CD14-positive monocyte (primary cell): Measurements from ENCODE around the gene ARHGAP10. TPM values are rescaled to one million over a fixed set of nuclear protein-coding genes. Genes with fewer than 3 reads are reported as not detected.

Experiments
- DNase-seq, 3 donors: peaks; one replicate each; pipeline ENCODE4 v3.0.0-alpha.2; 2011 to 2022
- H2AFZ ChIP-seq: 2 replicates; pipeline ENCODE4 v1.6.0; 2012; ENCODE audit warnings: mild to moderate bottlenecking, low read depth, low read length, inconsistent platforms; ENCODE audit not compliant: insufficient read depth, poor library complexity, severe bottlenecking
- H3K27ac ChIP-seq, 2 donors: 1 replicate in 1 of 2; 2 replicates in 1 of 2; pipeline ENCODE4 v1.5.1; 2012 to 2013; ENCODE audit warnings: low read length in 2 of 2, control low read depth in 1 of 2, inconsistent platforms in 1 of 2, low read depth in 1 of 2, mild to moderate bottlenecking in 1 of 2
- H3K27me3 ChIP-seq, 2 donors: one replicate each; pipeline versions ENCODE4 v1.6.0 to v1.6.1; 2011 to 2013; ENCODE audit warnings: low read length in 2 of 2; ENCODE audit not compliant: control insufficient read depth in 2 of 2, insufficient read depth in 2 of 2
- H3K36me3 ChIP-seq, 2 donors: replicated peaks in 1 of 2; 1 replicate in 1 of 2; 2 replicates in 1 of 2; pipeline versions ENCODE4 v1.5.1 to v1.6.1; 2012 to 2013; ENCODE audit warnings: low read length in 2 of 2, control low read depth in 1 of 2, inconsistent platforms in 1 of 2, mild to moderate bottlenecking in 1 of 2; ENCODE audit not compliant: insufficient read depth in 2 of 2, control insufficient read depth in 1 of 2
- H3K4me1 ChIP-seq, 2 donors: 1 replicate in 1 of 2; 2 replicates in 1 of 2; pipeline versions ENCODE4 v1.5.1 to v1.6.1; 2012 to 2013; ENCODE audit warnings: low read length in 2 of 2, control low read depth in 1 of 2, inconsistent platforms in 1 of 2, mild to moderate bottlenecking in 1 of 2, moderate library complexity in 1 of 2; ENCODE audit not compliant: insufficient read depth in 2 of 2, control insufficient read depth in 1 of 2
- H3K4me2 ChIP-seq: replicated peaks from 2 replicates; pipeline ENCODE3; 2012; ENCODE audit warnings: low read length, moderate library complexity, mild to moderate bottlenecking; ENCODE audit not compliant: poor library complexity, severe bottlenecking; ENCODE audit errors: extremely low read depth
- H3K4me3 ChIP-seq, 3 experiments: fragments of 200-600 bp in 1 of 3; sonication (generic) in 1 of 3; replicated peaks in 1 of 3; 1 replicate in 2 of 3; 2 replicates in 1 of 3; pipeline ENCODE4 v1.5.1; 2011 to 2013; ENCODE audit warnings: low read length in 3 of 3, mild to moderate bottlenecking in 3 of 3, control low read depth in 2 of 3, low read depth in 2 of 3, inconsistent platforms in 1 of 3, moderate library complexity in 1 of 3
- H3K79me2 ChIP-seq: 2 replicates; pipeline ENCODE4 v1.6.0; 2012; ENCODE audit warnings: mild to moderate bottlenecking, control low read depth, inconsistent platforms, low read length, moderate library complexity; ENCODE audit not compliant: insufficient read depth
- H3K9ac ChIP-seq: 2 replicates; pipeline ENCODE4 v1.6.0; 2017; ENCODE audit warnings: low read length, mild to moderate bottlenecking; ENCODE audit not compliant: insufficient read depth, poor library complexity, severe bottlenecking
- H3K9me3 ChIP-seq, 2 donors: replicated peaks in 1 of 2; 1 replicate in 1 of 2; 2 replicates in 1 of 2; pipeline versions ENCODE4 v1.5.1 to v1.6.1; 2012 to 2013; ENCODE audit warnings: low read length in 2 of 2, control low read depth in 1 of 2; ENCODE audit not compliant: control insufficient read depth in 1 of 2, insufficient read depth in 1 of 2
- H4K20me1 ChIP-seq: 2 replicates; pipeline ENCODE4 v1.6.0; 2012; ENCODE audit warnings: mild to moderate bottlenecking, low read length, control low read depth, moderate library complexity; ENCODE audit not compliant: insufficient read depth
- H3K27ac Mint-ChIP-seq, 7 donors: one replicate each; pipeline ENCODE4 v1.8.0; 2020; ENCODE audit warnings: mild to moderate bottlenecking in 7 of 7, mixed read lengths in 7 of 7, moderate library complexity in 6 of 7, inconsistent platforms in 2 of 7
- H3K27me3 Mint-ChIP-seq, 3 donors: one replicate each; pipeline ENCODE4 v1.8.0; 2021 to 2022; ENCODE audit warnings: low read depth in 3 of 3, mild to moderate bottlenecking in 3 of 3, mixed read lengths in 3 of 3, moderate library complexity in 3 of 3, inconsistent platforms in 1 of 3
- H3K36me3 Mint-ChIP-seq, 2 donors: one replicate each; pipeline ENCODE4 v1.8.0; 2020; ENCODE audit warnings: mixed read lengths in 2 of 2, inconsistent platforms in 1 of 2, mild to moderate bottlenecking in 1 of 2
- H3K4me1 Mint-ChIP-seq: one replicate; pipeline ENCODE4 v1.8.0; 2020; ENCODE audit warnings: mild to moderate bottlenecking, mixed read lengths
- H3K4me3 Mint-ChIP-seq, 2 donors: one replicate each; pipeline ENCODE4 v1.8.0; 2020; ENCODE audit warnings: mild to moderate bottlenecking in 2 of 2, mixed read lengths in 2 of 2, moderate library complexity in 1 of 2
- H3K9me3 Mint-ChIP-seq, 7 donors: one replicate each; pipeline ENCODE4 v1.8.0; 2020 to 2022; ENCODE audit warnings: mixed read lengths in 7 of 7, mild to moderate bottlenecking in 6 of 7, moderate library complexity in 6 of 7, inconsistent platforms in 2 of 7
- WGBS: methylation state at CpG from one replicate; pipeline ENCODE4 v1.1.5; 2013; ENCODE audit warnings: missing lambda C conversion rate; ENCODE audit not compliant: insufficient coverage; 5-methylcytosine and 5-hydroxymethylcytosine counted together
- intact Hi-C, 2 donors: fragments of 100-400 bp; cut with micrococcal nuclease; formaldehyde crosslinking; loops; one replicate each; pipeline versions ENCODE4 v1.15.0 to v1.15.1; 2023
- polyA plus RNA-seq, 3 donors: library from polyadenylated mRNA; depleted of rRNA in 1 of 3; unstranded in 2 of 3; stranded (reverse) in 1 of 3; fragments of 300-500 nt in 2 of 3; fragments of >200 nt in 1 of 3; fragmentation: Illumina TruSeq in 2 of 3; gene quantifications; 1 replicate in 2 of 3; 2 replicates in 1 of 3; pipeline ENCODE4 v1.2.3, GENCODE V29; 2012 to 2021
- TF ChIP-seq, protein P1 (sequence below): fragments of 200-600 bp; IDR thresholded peaks from one replicate; pipeline ENCODE4 v1.8.0; 2022; ENCODE audit warnings: antibody characterized with exemption, mild to moderate bottlenecking

ARHGAP10 gene
- polyA plus RNA-seq, 3 donors: 1.7 to 4.3 (median 3.0) TPM

GRCh38 chr4:147691820-147692219 is 40.1 kb upstream of the ARHGAP10 start:
- intact Hi-C loops: no loop called here
- Histone ChIP-seq H4K20me1 (no peaks in the 10 kb centered on the region), H2AFZ (no peak overlapping the region)

DNA sequence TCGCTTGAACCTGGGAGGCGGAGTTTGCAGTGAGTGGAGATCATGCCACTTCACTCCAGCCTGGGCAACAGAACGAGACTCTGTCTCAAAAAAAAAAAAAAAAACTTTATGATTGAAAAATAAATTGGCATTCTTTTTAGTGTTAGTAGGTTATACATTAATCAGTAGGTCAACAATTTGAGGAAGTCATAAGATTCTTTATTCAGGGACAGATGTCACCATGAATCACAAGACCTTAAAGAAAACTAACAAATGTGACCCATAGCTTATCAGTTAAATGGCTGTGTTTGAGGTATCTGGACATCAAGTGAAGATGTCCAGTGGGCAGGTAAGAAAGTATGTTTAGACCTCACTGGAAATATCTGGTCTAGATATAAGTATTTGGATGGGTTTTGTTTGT is 38.7 kb upstream of the ARHGAP10 start:
- H3K9me3 Mint-ChIP-seq: no peaks in the 10 kb centered on the region
- Histone ChIP-seq H3K36me3 (no peaks in the 10 kb centered on the region), H3K79me2 (no peaks in the 10 kb centered on the region), H3K9me3 (no peaks in the 10 kb centered on the region), H3K4me1 (no peaks in the 10 kb centered on the region), H2AFZ (no peak overlapping the region), H3K27ac (no peak overlapping the region), H3K4me2 (no peak overlapping the region), H4K20me1 (no peaks in the 10 kb centered on the region), H3K9ac (no peak overlapping the region), H3K4me3 (no peak overlapping the region), H3K27me3 (no peaks in the 10 kb centered on the region)
- no peak for DNase-seq
- no peak overlapping the region for H3K4me3 Mint-ChIP-seq
- peaks cover 4 to 8% (median 6%) of the 10 kb centered on the region in 3 donors for H3K27me3 Mint-ChIP-seq
- no peak overlapping the region for H3K27ac Mint-ChIP-seq
- intact Hi-C loops: no loop called here
- no peaks in the 10 kb centered on the region for H3K36me3 Mint-ChIP-seq
- TF ChIP-seq, protein P1, sequence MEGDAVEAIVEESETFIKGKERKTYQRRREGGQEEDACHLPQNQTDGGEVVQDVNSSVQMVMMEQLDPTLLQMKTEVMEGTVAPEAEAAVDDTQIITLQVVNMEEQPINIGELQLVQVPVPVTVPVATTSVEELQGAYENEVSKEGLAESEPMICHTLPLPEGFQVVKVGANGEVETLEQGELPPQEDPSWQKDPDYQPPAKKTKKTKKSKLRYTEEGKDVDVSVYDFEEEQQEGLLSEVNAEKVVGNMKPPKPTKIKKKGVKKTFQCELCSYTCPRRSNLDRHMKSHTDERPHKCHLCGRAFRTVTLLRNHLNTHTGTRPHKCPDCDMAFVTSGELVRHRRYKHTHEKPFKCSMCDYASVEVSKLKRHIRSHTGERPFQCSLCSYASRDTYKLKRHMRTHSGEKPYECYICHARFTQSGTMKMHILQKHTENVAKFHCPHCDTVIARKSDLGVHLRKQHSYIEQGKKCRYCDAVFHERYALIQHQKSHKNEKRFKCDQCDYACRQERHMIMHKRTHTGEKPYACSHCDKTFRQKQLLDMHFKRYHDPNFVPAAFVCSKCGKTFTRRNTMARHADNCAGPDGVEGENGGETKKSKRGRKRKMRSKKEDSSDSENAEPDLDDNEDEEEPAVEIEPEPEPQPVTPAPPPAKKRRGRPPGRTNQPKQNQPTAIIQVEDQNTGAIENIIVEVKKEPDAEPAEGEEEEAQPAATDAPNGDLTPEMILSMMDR: no peak
- no peaks in the 10 kb centered on the region for H3K4me1 Mint-ChIP-seq
- WGBS: 100% methylated on average over 1 of the region's 3 CpGs

More at GRCh38 chr4:147691820-147692219, 40.1 kb upstream of the ARHGAP10 start:
- no CpG with 5 or more reads among the region's 2 CpGs for WGBS
- DNase-seq: no peak
- H3K9ac ChIP-seq: no peak overlapping the region
- H3K27ac Mint-ChIP-seq: no peak overlapping the region
- peaks cover 4 to 8% (median 7%) of the 10 kb centered on the region in 3 donors for H3K27me3 Mint-ChIP-seq
- no peaks in the 10 kb centered on the region for H3K4me1 ChIP-seq
- no peaks in the 10 kb centered on the region for H3K9me3 ChIP-seq
- no peak overlapping the region for H3K4me2 ChIP-seq
- H3K27me3 ChIP-seq: no peaks in the 10 kb centered on the region
- no peak overlapping the region for H3K4me3 Mint-ChIP-seq
- no peak overlapping the region for H3K27ac ChIP-seq
- no peaks in the 10 kb centered on the region for H3K36me3 Mint-ChIP-seq
- H3K36me3 ChIP-seq: no peaks in the 10 kb centered on the region
- H3K9me3 Mint-ChIP-seq: peaks cover 0 to 5% (median 0%) of the 10 kb centered on the region in 7 donors
- H3K4me3 ChIP-seq: no peak overlapping the region
- no peaks in the 10 kb centered on the region for H3K79me2 ChIP-seq
- H3K4me1 Mint-ChIP-seq: no peaks in the 10 kb centered on the region
- TF ChIP-seq, protein P1: no peak
